Lung (tissue), 12 donors: ENCODE results near the gene ADGRL1. TPM values are rescaled to one million over a fixed set of nuclear protein-coding genes. Genes with fewer than 3 reads are reported as not detected.
A peak's percentile ranks its signal among the peaks of the same experiment; 100 is the strongest.

Experiments used
- ATAC-seq: fragments of 200-7000 bp; cut with Tn5 transposase; one replicate; pipeline ENCODE4 v1.9.1; 2020; ENCODE audit warnings: moderate number of reproducible peaks; ENCODE audit not compliant: insufficient read depth, low FRiP score
- DNase-seq, 3 donors: peaks; one replicate each; pipeline ENCODE4 v3.0.0-alpha.2; 2013 to 2017
- H3K27ac ChIP-seq, 2 donors: one replicate each; pipeline ENCODE4 v1.5.1; 2013; ENCODE audit warnings: mild to moderate bottlenecking in 2 of 2, moderate library complexity in 2 of 2, control low read depth in 1 of 2, inconsistent platforms in 1 of 2, low read depth in 1 of 2, low read length in 1 of 2
- H3K27me3 ChIP-seq, 3 donors: one replicate each; pipeline ENCODE4 v1.5.1; 2013; ENCODE audit warnings: low read length in 2 of 3; ENCODE audit not compliant: control insufficient read depth in 3 of 3, insufficient read depth in 3 of 3
- H3K36me3 ChIP-seq, 4 donors: one replicate each; pipeline ENCODE4 v1.5.1; 2013; ENCODE audit warnings: low read length in 4 of 4, mild to moderate bottlenecking in 1 of 4, moderate library complexity in 1 of 4; ENCODE audit not compliant: control insufficient read depth in 4 of 4, insufficient read depth in 4 of 4
- H3K4me1 ChIP-seq, 5 donors: one replicate each; pipeline ENCODE4 v1.5.1; 2013; ENCODE audit warnings: low read length in 5 of 5, mild to moderate bottlenecking in 2 of 5, moderate library complexity in 1 of 5; ENCODE audit not compliant: control insufficient read depth in 5 of 5, insufficient read depth in 5 of 5
- H3K4me3 ChIP-seq: one replicate; pipeline ENCODE4 v1.5.1; 2013; ENCODE audit warnings: mild to moderate bottlenecking, control low read depth, moderate library complexity
- H3K9ac ChIP-seq, 2 donors: one replicate each; pipeline ENCODE4 v1.5.1; 2013; ENCODE audit warnings: low read length in 2 of 2, control low read depth in 1 of 2; ENCODE audit not compliant: insufficient read depth in 1 of 2
- H3K9me3 ChIP-seq, 4 donors: one replicate each; pipeline ENCODE4 v1.5.1; 2013; ENCODE audit warnings: low read length in 3 of 4, mild to moderate bottlenecking in 1 of 4, moderate library complexity in 1 of 4; ENCODE audit not compliant: control insufficient read depth in 4 of 4, insufficient read depth in 3 of 4
- WGBS, 2 donors: extraction: QIAGEN DNeasy Blood & Tissue Kit; methylation state at CpG; one replicate each; pipeline ENCODE4 v1.1.7; 2013; 5-methylcytosine and 5-hydroxymethylcytosine counted together
- polyA plus RNA-seq, 2 donors: library from polyadenylated mRNA; stranded (reverse); fragments of 200-250 nt; gene quantifications; one replicate each; pipeline ENCODE4 v1.2.1, GENCODE V29; 2013
- total RNA-seq, 2 donors: library from RNA; depleted of rRNA in 1 of 2; stranded (reverse); fragments of >200 nt in 1 of 2; gene quantifications; one replicate each; pipeline ENCODE4 v1.2.1, GENCODE V29; 2014 to 2021
- TF ChIP-seq, protein P1 (sequence below): IDR thresholded peaks from 2 replicates; pipeline ENCODE4 v1.5.1; 2012; ENCODE audit warnings: mild to moderate bottlenecking; ENCODE audit errors: control extremely low read depth, extremely low read depth
- donor health status: control.
- donor health status: control.
- donor health status: Bipolar disorder and iron deficiency.
- donor health status: healthy.
- donor health status: DM: yes; HTN: yes; CAD: no.

ADGRL1 gene
- total and polyA plus RNA-seq, 4 donors = 9.4 to 35.9 (median 19.3) TPM

DNA sequence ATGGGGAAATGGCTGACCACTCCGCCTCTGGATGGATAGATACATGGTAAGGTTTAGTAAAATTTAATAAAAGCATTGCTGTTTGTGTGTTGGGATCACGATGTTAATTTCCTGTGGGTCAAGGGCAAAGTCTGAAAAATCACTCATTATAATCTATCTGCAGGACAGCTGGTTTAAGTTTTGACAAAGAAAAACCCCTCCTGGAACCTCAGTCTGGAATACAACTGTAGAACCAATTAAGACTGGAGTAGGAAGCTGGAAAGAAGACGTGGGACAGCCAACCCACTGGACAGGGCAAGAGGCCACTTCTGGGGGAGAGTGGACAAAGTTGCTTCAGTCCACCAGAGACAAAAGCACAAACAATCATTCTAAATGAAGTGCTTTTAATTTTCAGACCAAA lies 86.8 kb downstream of the ADGRL1 start:
- no peaks in the 10 kb centered on the region for H3K27me3 ChIP-seq
- no peak overlapping the region for H3K4me3 ChIP-seq
- no peaks in the 10 kb centered on the region for H3K9me3 ChIP-seq
- DNase-seq = no peak
- peaks cover 5 to 31% (median 17%) of the 10 kb centered on the region in 5 donors for H3K4me1 ChIP-seq
- TF ChIP-seq, protein P1, sequence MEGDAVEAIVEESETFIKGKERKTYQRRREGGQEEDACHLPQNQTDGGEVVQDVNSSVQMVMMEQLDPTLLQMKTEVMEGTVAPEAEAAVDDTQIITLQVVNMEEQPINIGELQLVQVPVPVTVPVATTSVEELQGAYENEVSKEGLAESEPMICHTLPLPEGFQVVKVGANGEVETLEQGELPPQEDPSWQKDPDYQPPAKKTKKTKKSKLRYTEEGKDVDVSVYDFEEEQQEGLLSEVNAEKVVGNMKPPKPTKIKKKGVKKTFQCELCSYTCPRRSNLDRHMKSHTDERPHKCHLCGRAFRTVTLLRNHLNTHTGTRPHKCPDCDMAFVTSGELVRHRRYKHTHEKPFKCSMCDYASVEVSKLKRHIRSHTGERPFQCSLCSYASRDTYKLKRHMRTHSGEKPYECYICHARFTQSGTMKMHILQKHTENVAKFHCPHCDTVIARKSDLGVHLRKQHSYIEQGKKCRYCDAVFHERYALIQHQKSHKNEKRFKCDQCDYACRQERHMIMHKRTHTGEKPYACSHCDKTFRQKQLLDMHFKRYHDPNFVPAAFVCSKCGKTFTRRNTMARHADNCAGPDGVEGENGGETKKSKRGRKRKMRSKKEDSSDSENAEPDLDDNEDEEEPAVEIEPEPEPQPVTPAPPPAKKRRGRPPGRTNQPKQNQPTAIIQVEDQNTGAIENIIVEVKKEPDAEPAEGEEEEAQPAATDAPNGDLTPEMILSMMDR = no peak
- WGBS, 2 donors = 24 to 37% methylated on average over 3 of the region's 3 CpGs
- peak overlapping the region in 1 of 2 donors; percentile 67 for H3K9ac ChIP-seq
- peaks cover 0 to 2% (median 0%) of the 10 kb centered on the region in 4 donors for H3K36me3 ChIP-seq
- ATAC-seq = no peak
- peak overlapping the region; percentile 95 for H3K27ac ChIP-seq

DNA sequence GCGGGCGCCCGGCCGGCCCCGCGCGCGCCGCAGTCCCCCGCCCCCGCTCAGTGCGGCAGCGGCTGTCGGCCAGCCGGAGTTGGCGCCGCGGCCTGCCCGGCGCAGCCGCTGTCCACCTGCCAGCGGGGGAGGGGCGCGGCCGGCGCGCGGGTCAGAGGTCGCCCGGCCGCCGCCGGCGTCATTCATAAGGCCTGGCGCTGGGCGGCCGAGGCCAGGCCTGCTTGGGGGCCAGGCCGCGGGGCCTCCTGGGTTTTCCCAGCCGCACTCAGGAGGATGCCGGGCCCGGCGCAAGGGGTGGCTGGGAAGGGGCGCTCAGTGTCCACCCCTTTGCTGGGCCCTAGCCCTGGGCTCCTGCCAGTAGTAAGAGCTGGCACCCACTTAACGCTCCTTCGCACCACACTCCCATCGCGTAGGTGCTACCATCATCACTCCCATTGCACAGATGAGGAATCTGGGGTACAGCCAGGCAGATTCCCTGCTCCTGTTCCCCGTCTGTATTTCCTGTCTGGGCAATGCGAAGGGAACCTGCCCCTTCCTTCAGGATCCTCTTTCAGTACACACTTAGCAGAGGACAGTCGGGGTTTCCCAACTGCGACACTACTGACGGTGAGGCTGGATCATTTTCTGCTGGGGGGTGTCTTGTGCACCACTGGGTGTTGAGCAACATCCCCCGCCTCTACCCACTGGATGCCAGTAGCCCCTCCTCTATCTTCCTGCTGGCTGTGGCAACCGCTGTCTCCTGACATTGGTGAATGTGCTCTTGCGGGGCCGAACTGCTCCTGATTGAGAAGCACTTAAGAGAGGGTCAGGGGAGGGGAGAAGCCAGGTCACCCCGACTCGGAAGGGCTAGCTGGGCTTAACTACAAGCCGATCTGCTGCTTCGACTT lies 87.6 kb downstream of the ADGRL1 start:
- DNase-seq (peak; percentile 63 to 77 (median 66)), ATAC-seq (peak; percentile 8)
- 2% methylated on average over 55 to 61 of the region's 61 CpGs for WGBS, 2 donors
- H3K9ac ChIP-seq = peak overlapping the region; percentile 37 to 67
- H3K27ac ChIP-seq = peak overlapping the region; percentile 95
- no peaks in the 10 kb centered on the region for H3K9me3 ChIP-seq
- H3K27me3 ChIP-seq = no peaks in the 10 kb centered on the region
- no peak overlapping the region for H3K4me3 ChIP-seq
- H3K4me1 ChIP-seq = peaks cover 6 to 38% (median 19%) of the 10 kb centered on the region in 5 donors
- H3K36me3 ChIP-seq = peaks cover 0 to 2% (median 0%) of the 10 kb centered on the region in 4 donors
- TF ChIP-seq, protein P1 = no peak

DNA sequence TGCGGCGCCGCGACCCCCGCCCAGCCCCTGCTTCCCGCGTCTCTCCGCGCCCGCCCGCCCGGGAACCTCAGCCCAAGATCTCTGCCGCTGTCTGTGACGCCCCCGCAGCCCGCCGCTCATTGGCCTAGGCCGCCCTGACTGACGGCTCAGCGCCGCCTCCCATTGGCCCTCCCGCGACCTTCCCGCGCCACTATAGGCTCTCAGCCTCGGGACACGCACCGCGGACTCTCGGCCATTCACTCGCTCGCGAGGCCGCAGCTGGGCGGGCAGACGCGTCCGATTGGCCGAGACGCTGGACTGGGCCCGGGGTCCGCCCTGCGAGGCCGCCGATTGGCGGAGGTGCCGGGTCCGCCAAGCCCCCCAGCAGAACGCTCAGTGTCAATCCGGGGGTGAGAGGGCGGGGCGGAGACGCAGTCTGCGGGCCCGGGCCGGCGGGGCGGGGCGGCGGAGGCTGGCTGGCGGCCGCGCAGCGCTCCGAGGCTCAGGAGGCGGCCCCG lies 88.3 kb downstream of the ADGRL1 start, which contains the start of gene PRKACA:
Gene PRKACA, minus strand, starts transcription at position 95 of the 497 bp plus-strand sequence. CDS start 215 bp downstream, outside the sequence.
- 0% methylated on average over 41 to 67 of the region's 67 CpGs for WGBS, 2 donors
- ATAC-seq = peak; percentile 95

More for the DNA sequence above, 88.3 kb downstream of the ADGRL1 start, which contains the start of gene PRKACA:
- H3K27ac ChIP-seq = peak within 1 kb of the TSS; percentile 95
- TF ChIP-seq, protein P1 = no peak
- H3K27me3 ChIP-seq = no peaks in the 10 kb centered on the region
- peaks cover 0 to 2% (median 0%) of the 10 kb centered on the region in 4 donors for H3K36me3 ChIP-seq
- H3K4me1 ChIP-seq = peaks cover 9 to 45% (median 25%) of the 10 kb centered on the region in 5 donors
- DNase-seq = peak; percentile 99 to 100 (median 99)
- H3K4me3 ChIP-seq = peak within 1 kb of the TSS; percentile 84
- no peaks in the 10 kb centered on the region for H3K9me3 ChIP-seq
- H3K9ac ChIP-seq = peak within 1 kb of the TSS; percentile 37 to 81
